Measurements from ENCODE around the gene RASA1.

- TF ChIP-seq CTCF (IDR thresholded peaks at IDR 0.05) (no peak), POLR2A (IDR thresholded peaks at IDR 0.05) (no peak)
These were observed 73.0 kb downstream of the RASA1 start for GRCh38 chr5:87340716-87341115.
